ENCODE results near the gene RNF26. TPM values are rescaled to one million over a fixed set of nuclear protein-coding genes. Genes with fewer than 3 reads are reported as not detected.

The RNF26 gene
- total RNA-seq, 1 donor from 2014 or later = 15.0 TPM

DNA sequence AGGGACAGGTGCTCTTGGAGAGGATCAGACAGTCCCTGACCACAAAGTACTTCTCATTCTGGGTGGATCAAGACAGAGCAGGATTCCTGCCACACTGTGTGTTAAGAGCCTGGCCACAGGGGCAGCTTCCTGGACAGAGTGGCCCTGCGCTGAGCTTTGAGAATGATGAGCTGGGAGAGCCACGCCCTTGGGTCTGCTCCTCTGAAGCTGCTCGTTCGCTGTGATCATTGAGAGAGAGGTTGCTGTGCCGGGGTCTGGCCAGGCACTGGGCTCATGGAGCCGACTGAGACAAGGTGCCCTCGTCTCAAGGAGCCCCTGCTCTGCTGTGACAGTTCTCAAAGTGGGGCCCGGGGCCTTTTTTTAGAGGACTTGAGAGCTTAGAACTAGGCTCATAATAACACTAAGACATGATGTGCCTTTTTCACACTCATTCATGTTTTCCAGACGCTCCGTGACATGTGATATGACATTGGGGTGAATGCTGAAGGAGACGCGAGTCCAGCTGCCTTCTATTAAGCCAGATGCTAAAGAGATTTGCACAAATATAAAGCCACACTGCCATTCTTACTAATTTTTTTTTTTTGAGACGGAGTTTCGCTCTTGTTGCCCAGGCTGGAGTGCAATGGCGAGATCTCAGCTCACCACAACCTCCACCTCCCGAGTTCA is 13.7 kb downstream of the RNF26 start:
- no peak for ATAC-seq
- DNase-seq (ENCODE audit: low spot score) = no peak

GRCh38 chr11:119350302-119350701 is 16.0 kb downstream of the RNF26 start:
- no peak for ATAC-seq
- DNase-seq (ENCODE audit: low spot score) = no peak

GRCh38 chr11:119351232-119351631 is 16.9 kb downstream of the RNF26 start:
- DNase-seq (ENCODE audit: low spot score) (no peak), ATAC-seq (no peak)

- DNase-seq (ENCODE audit: low spot score) (no peak), ATAC-seq (peak; percentile 26)
These were observed 18.5 kb downstream of the RNF26 start for GRCh38 chr11:119352857-119353260.

GRCh38 chr11:119355091-119355843 is 20.9 kb downstream of the RNF26 start:
- no peak for DNase-seq (ENCODE audit: low spot score)
- ATAC-seq = no peak

GRCh38 chr11:119356349-119357031 is 22.2 kb downstream of the RNF26 start:
- peak; percentile 77 for DNase-seq (ENCODE audit: low spot score)
- ATAC-seq = peak; percentile 80

GRCh38 chr11:119357074-119357473 is 22.7 kb downstream of the RNF26 start:
- peak; percentile 3 for ATAC-seq
- DNase-seq (ENCODE audit: low spot score) = no peak

GRCh38 chr11:119359365-119360214 is 25.3 kb downstream of the RNF26 start:
- ATAC-seq (no peak), DNase-seq (ENCODE audit: low spot score) (no peak)

- peak; percentile 53 for ATAC-seq
- peak; percentile 84 for DNase-seq (ENCODE audit: low spot score)
These were observed 26.9 kb downstream of the RNF26 start for GRCh38 chr11:119361056-119361787.

GRCh38 chr11:119361941-119362725 is 27.8 kb downstream of the RNF26 start:
- ATAC-seq (peak; percentile 2), DNase-seq (ENCODE audit: low spot score) (no peak)

DNA sequence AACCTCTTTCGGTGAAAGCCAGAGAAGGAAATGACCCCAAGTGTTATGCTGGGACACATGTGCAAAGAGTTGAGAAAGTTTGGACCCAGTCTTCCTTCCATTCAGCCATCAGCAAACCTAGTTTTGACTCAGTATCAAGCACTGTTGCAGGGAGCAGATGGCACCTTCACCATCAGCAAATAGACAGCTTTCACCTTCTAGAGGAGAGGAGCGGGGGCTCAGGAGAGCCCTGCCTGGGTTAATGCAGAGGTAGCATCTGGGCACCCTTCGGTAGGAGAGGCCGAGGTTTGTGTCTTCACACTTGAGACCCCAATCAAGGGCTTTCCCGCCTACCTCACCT is 28.4 kb downstream of the RNF26 start:
- peak; percentile 22 for ATAC-seq
- no peak for DNase-seq (ENCODE audit: low spot score)

- peak; percentile 78 for DNase-seq (ENCODE audit: low spot score)
- ATAC-seq = peak; percentile 55
These were observed 28.9 kb downstream of the RNF26 start for GRCh38 chr11:119363081-119363850.

DNA sequence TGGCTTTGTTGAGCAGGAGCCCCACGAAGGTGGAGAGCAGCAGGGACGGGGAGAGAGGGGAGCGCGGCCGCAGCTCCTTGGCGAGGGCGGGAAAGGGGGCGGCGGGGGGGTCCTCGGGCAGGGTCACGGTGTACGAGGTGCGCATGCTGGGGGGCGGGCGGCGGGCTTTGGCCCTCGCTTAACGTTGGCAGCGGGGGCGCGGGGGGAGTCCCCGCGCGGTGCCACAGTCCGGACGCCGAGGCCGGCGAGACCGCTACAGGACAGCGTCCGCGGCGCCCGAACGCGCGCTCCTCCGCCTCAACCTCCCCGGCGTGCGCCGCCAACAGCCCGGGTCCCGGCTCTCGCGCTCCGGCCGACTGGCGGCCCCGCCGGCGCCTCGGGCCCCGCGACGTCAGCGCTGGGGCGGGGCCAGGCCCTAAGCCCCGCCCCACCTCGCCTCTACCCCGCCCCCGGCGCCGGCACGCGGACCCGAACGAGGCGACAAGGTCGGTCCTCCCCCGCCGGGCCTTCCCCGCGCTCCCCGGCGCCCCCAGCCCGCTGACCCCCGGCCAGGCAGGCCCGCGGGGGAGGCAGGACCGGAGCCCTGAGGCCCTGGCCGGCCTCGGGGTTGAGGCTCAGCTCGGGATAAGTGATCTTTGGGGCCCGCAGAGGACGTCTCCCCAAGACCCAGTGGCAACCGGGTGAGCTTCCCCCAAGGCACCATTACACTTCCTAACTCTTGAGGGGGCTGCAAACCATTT is 29.7 kb downstream of the RNF26 start:
- ATAC-seq (peak; percentile 65), DNase-seq (ENCODE audit: low spot score) (peak; percentile 84)

DNA sequence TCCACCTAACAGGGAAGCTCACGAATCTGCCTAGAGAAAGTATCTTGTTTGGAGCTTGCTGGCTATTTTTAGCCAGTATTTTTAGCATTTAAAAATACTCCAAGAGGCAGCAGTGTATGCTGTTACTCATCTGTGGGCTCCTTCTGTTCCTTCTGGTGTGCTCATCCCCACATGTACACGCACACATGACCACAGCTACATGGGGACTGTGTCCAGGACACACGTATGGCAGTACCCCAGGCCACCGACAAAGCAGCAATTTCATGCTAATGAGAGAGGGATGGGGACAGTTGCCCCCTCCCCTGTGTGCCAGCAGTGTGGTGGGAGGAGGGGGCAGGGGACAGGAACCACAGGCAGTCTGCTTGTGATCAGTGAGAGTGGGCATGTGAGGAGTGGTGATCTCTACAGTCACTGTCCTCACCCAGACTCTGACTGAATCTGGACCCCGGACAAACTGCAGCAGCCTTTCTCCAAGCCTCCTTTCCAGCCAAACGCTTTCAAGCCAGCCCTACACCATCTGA is 30.8 kb downstream of the RNF26 start:
- ATAC-seq (no peak), DNase-seq (ENCODE audit: low spot score) (no peak)

GRCh38 chr11:119366690-119367620 is 32.6 kb downstream of the RNF26 start:
- DNase-seq (ENCODE audit: low spot score) (no peak), ATAC-seq (no peak)

DNA sequence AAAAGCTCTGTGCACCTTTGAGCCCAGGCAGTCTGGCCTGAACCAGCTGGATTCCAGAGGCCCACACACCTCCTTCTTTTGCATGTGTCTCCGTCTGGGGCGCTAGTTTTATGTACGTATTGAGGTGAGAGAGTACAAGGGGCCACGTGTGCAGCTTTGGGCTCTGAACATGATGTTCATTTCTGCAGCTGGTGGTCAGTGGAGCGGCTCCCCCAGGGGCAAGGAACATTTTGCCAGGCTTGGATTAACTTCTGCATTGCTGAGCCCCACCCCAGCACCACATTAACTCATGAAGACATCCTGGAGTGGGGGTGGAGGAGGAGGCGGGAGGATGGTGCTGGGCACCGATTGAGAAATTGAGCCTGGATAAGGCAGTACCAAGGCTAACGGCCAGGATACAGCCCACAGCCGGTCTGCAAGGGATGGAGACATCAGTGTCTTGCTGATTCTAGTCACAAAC is 33.4 kb downstream of the RNF26 start:
- no peak for DNase-seq (ENCODE audit: low spot score)
- no peak for ATAC-seq
